Astrocyte (in vitro differentiated cells and primary cell): ENCODE results near the gene ZNF570. TPM values are rescaled to one million over a fixed set of nuclear protein-coding genes. Genes with fewer than 3 reads are reported as not detected.

Experiments
- DNase-seq: peaks from one replicate; pipeline ENCODE4 v3.0.0-alpha.2; 2010; ENCODE audit warnings: low read depth
- FAIRE-seq: peaks from 2 replicates; lab custom pipeline; 2011; peaks lifted over from hg19 to GRCh38; lab: Jason Lieb, UNC
- H2AFZ ChIP-seq: 2 replicates; pipeline ENCODE4 v1.6.0; 2012; ENCODE audit warnings: low read depth, low read length, inconsistent platforms
- H3K27ac ChIP-seq: 2 replicates; pipeline ENCODE4 v1.5.1; 2011; ENCODE audit warnings: low read depth, low read length, inconsistent platforms
- H3K27me3 ChIP-seq: 2 replicates; pipeline ENCODE4 v1.6.0; 2011; ENCODE audit warnings: low read length, inconsistent platforms; ENCODE audit not compliant: insufficient read depth
- H3K36me3 ChIP-seq: 2 replicates; pipeline ENCODE4 v1.5.1; 2011; ENCODE audit warnings: low read length, inconsistent platforms; ENCODE audit not compliant: insufficient read depth
- H3K4me1 ChIP-seq: 2 replicates; pipeline ENCODE4 v1.5.1; 2011; ENCODE audit warnings: low read length, inconsistent platforms; ENCODE audit not compliant: insufficient read depth
- H3K4me2 ChIP-seq: 2 replicates; pipeline ENCODE4 v1.6.0; 2012; ENCODE audit warnings: low read length, inconsistent platforms
- H3K4me3 ChIP-seq: 2 replicates; pipeline ENCODE4 v1.5.1; 2011; ENCODE audit warnings: low read depth, mild to moderate bottlenecking, low read length, inconsistent platforms; ENCODE audit not compliant: insufficient read depth
- H3K79me2 ChIP-seq: 2 replicates; pipeline ENCODE4 v1.6.0; 2012; ENCODE audit warnings: mild to moderate bottlenecking, low read length, inconsistent platforms; ENCODE audit not compliant: insufficient read depth
- H3K9ac ChIP-seq: 2 replicates; pipeline ENCODE4 v1.6.0; 2012; ENCODE audit warnings: mild to moderate bottlenecking, low read length, inconsistent platforms
- H3K9me3 ChIP-seq: 2 replicates; pipeline ENCODE4 v1.5.1; 2012; ENCODE audit warnings: low read depth, mild to moderate bottlenecking, low read length, inconsistent platforms; ENCODE audit not compliant: insufficient read depth
- H4K20me1 ChIP-seq: 2 replicates; pipeline ENCODE4 v1.6.0; 2012; ENCODE audit warnings: low read length, inconsistent platforms; ENCODE audit not compliant: insufficient read depth
- H3K27ac Mint-ChIP-seq: one replicate; pipeline ENCODE4 v1.8.0; 2021; ENCODE audit warnings: mild to moderate bottlenecking, mixed read lengths; ENCODE audit not compliant: unreplicated experiment
- H3K27me3 Mint-ChIP-seq: one replicate; pipeline ENCODE4 v1.8.0; 2021; ENCODE audit warnings: low read depth, mixed read lengths; ENCODE audit not compliant: unreplicated experiment
- H3K36me3 Mint-ChIP-seq: one replicate; pipeline ENCODE4 v1.8.0; 2021; ENCODE audit warnings: low read depth, mixed read lengths; ENCODE audit not compliant: unreplicated experiment
- H3K4me1 Mint-ChIP-seq: one replicate; pipeline ENCODE4 v1.8.0; 2021; ENCODE audit warnings: low read depth, mixed read lengths; ENCODE audit not compliant: unreplicated experiment
- H3K4me3 Mint-ChIP-seq: one replicate; pipeline ENCODE4 v1.8.0; 2021; ENCODE audit warnings: mild to moderate bottlenecking, moderate library complexity, mixed read lengths; ENCODE audit not compliant: unreplicated experiment
- H3K9me3 Mint-ChIP-seq: one replicate; pipeline ENCODE4 v1.8.0; 2021; ENCODE audit warnings: mild to moderate bottlenecking, mixed read lengths; ENCODE audit not compliant: unreplicated experiment
- EZH2 ChIP-seq: IDR thresholded peaks from 2 replicates; pipeline ENCODE4 v1.6.1; 2012; ENCODE audit warnings: mild to moderate bottlenecking, low read length, inconsistent platforms; ENCODE audit not compliant: insufficient read depth
- total RNA-seq: library from RNA; stranded (reverse); gene quantifications from 2 replicates; pipeline ENCODE4 v1.2.1, GENCODE V29; 2021

ZNF570 gene
- total RNA-seq, 1 donor from 2014 or later, result 6.5 TPM

GRCh38 chr19:37537391-37537947 lies 68.3 kb downstream of the ZNF570 start:
- H3K27ac Mint-ChIP-seq, result peak overlapping the region; percentile 18
- Histone ChIP-seq H3K4me1 (no peaks in the 10 kb centered on the region), H3K36me3 (peaks cover 24% of the 10 kb centered on the region), H3K9ac (no peak overlapping the region), H4K20me1 (no peaks in the 10 kb centered on the region), H3K4me3 (no peak overlapping the region), H2AFZ (no peak overlapping the region), H3K9me3 (peaks cover 26% of the 10 kb centered on the region), H3K79me2 (no peaks in the 10 kb centered on the region), H3K27me3 (no peaks in the 10 kb centered on the region), H3K4me2 (no peak overlapping the region), H3K27ac (no peak overlapping the region)
- H3K4me1 Mint-ChIP-seq, result no peaks in the 10 kb centered on the region
- no peaks in the 10 kb centered on the region for H3K27me3 Mint-ChIP-seq
- DNase-seq, result peak; percentile 26
- H3K4me3 Mint-ChIP-seq, result no peak overlapping the region
- peaks cover 57% of the 10 kb centered on the region for H3K36me3 Mint-ChIP-seq
- no peak for TF ChIP-seq EZH2
- FAIRE-seq, result no peak
- peaks cover 73% of the 10 kb centered on the region for H3K9me3 Mint-ChIP-seq

Other genes starting within 250 kb of the ZNF570 start
- gene ZNF527, start 98.3 kb upstream of the ZNF570 start, total RNA-seq, result 3.7 and 4.5 TPM in 2 replicates
- gene ZNF569, start 1.9 kb upstream of the ZNF570 start, total RNA-seq, result 5.7 and 7.1 TPM in 2 replicates
- 8.5 and 9.8 TPM in 2 replicates for gene ZNF793, start 37.6 kb downstream of the ZNF570 start, total RNA-seq
- 3.0 and 3.2 TPM in 2 replicates for gene ZNF571, start 125.4 kb downstream of the ZNF570 start, total RNA-seq
- 0.66 and 0.77 TPM in 2 replicates for gene ZNF540, start 125.5 kb downstream of the ZNF570 start, total RNA-seq
- 13.4 and 13.9 TPM in 2 replicates for gene ZFP30, start 186.1 kb downstream of the ZNF570 start, total RNA-seq